Right kidney (tissue), 1 donor: ENCODE data around the gene EMC8.

ENCODE experiments used
- DNase-seq: peaks from one replicate; pipeline ENCODE4 v3.0.0-alpha.2; 2016

EMC8 gene

DNA sequence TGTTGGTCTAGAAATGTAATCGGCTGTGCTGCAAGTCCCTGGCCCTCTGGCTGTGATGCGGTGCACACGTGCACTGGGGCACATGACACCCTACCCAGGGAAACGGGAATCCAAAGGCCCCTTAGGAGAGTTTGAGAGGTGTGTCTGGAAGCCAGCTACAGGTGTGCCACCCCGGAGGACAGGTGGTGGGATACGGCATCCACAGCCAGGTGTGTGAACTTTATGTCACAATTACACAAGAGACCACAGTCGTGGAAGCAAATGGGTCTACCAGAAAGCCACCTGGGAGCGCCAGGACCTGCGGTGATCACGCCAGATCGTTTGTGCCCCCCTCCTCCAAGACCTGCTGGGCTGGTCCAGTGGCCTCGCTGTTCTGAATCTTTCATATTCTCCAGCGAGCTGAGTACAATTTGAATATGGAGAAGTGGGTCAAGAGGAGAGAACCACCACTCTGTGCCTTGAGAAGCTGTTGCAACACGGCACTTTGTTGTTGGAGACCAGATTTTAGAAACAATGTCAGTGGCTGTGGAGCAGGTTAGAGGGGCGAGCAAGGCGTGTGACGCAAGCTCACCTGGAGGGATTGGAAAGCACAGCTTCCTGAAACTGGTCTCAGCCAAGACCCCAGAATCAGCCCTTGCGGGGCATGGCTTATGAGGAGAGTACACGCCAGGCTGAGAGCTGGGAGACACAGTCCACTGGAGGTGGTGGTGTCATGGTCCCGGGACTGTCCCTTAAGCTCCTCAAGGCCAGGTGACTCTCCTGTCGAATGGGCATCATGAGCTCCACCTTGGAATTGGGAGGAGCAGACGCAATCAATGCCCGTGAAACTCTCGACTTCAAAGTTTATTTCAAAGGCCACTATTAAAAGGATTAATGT is 37.6 kb upstream of the EMC8 start:
- no peak for DNase-seq

DNA sequence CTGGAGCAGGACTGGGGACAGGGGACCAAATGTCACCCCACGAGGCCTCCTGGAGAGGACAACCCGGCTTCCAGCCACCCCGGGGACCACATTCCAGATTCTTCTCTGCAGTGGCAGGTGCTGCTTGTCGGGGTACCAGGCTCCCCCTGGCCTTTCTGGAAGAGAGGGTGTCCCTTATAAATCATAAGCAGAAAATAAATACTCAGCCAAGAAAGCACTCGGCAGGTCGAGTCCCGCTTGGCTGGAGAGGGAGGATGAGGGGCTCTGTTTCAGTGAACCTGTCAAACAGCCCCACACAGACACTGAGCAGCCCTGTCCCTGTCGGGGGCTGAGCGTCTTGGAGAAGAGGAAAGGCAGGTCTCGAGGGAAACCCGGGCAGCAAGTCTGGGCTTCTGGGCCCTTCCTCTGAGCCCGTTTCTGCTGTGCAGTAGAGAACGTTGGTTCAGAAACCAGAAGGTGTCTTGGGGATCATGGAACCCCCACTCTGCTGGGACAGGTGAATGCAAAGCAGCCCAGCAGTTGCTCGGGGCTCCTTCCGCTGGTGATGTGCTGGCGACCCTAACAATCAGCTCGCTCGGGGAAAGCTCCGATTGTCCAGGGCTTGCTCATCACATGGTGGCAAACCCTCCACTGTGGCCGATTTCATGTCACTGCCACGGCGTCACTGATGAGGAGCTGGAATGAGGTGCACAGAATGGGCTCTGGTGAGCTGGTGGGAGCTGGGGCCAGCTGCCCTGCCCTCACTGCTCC is 36.8 kb upstream of the EMC8 start:
- DNase-seq: no peak

DNA sequence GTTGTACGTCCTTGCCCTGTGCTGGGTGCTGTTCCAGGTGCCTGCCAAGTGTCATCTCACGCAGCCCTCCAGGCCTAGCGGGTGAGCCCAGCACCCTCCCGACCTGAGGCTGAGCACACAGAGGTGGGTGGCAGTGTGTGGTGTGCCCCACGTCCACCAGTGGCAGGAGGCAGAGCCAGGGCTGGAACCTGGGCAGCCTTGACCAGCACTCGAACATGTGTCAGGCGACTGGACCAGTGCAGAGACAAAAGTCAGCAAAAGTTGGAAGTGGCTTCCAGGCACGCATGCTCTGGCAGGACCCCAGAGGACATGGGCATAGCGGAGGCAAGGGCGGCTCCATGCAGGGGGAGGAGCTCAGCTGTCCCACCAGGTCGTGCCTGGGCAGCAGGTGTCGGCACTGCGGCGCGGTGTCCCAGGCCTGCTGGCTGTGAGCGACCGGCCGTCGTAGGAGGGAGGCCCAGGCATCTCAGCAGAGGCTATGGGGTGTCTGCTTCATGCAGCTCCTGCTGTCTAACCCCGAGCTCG is 35.9 kb upstream of the EMC8 start:
- no peak for DNase-seq

DNA sequence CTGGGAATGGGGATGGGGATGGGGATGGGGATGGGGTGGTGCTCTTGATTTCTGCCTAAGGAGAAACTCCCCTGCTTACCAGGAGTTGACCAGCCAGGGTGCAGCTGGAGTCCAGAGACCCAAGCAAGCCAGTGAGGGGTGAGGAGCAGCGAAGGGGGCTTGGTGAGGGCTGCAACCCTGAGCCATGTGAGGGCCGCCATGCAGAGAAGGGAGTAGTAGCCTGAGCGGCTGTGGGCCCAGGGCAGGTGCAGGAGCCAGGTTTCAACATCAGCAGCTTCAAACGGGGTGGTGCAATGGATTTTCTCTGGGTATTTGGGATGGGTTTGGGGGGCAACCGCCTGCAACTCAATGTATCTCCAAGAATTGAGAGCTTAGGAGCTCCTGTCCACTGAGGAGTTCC is 35.4 kb upstream of the EMC8 start:
- DNase-seq: no peak

DNA sequence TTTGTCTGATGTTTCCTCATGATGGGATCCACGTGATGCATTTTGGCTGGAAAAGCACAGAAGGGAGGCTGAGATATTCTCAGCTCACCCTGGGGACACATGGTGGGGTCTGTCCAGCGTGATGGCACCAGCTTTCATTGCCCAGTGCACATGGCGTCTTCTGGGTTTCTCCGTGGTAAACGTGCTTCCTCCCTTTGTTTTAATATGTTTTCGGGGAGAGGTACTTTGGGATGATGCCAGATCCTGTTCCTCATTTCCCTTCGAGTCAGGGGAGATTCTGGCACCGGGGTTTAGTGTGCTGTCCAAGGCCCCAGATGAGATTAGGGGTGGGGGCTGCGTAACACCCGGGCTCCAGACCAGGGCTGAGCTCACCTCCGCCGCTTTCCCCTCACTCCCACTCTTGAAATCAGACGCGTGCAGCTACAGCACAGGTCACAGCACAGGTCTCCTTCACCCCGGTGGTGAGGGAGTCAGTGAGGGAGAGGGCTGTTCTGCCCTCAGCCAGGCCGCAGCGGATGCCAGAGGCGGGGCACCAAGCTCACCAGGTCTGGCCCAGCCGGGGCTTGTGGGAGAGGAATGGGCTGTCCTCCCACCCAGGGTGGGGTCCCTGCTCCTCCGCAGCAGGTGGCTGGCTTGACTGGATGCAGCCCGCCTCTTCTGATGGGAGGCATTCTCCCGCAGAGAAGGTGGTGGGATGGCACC is 34.0 kb upstream of the EMC8 start:
- DNase-seq: peak; percentile 40

DNA sequence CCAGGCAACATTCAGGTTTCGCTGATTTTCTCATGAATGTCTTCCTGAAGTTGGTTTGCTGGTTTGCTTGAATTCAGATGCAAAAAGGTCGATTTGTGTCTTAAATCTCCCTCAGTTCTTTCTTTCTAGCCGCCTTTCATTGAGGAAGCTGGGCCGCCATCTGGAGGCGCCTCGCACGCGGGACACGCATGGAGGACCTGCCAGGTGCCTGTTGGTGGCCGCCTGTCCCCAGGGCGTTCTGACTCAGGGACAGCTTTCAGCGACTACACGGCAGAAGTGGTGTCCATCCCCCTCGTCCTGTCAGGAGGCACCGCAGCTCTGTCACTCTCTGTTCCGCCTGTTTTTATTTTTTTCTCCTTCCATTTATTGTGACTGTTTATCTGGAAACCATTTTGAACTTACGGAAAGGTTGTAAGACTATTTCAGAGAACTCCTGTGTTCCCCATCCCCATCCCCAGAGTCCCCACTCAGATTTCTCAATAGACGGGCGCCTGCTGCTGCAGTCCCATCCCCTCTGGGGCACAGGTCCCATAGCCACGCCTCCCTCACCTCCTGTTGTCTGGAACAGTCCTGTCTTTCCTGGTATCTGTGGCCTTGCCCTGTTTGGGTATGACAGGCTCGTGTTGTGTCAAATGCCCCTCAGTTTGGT is 33.4 kb upstream of the EMC8 start:
- no peak for DNase-seq

DNA sequence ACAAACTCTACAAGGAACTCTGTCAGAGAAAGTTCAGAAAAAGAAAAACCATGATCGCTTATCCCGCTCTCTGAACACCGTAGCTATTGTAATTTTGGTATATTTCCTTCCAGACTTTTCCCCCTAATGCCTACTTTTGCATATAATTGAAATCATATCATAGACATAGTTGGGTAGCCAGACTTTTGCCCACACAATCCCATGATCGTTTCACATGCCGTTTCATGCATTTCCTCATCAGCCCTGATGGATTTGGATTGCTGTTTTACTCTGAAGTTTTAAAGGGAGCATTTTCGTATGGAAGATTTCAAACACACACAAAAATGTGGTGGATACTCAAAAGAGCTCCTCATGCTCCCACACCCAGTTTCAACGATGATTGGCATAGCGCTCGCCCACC is 31.5 kb upstream of the EMC8 start:
- DNase-seq: no peak

DNA sequence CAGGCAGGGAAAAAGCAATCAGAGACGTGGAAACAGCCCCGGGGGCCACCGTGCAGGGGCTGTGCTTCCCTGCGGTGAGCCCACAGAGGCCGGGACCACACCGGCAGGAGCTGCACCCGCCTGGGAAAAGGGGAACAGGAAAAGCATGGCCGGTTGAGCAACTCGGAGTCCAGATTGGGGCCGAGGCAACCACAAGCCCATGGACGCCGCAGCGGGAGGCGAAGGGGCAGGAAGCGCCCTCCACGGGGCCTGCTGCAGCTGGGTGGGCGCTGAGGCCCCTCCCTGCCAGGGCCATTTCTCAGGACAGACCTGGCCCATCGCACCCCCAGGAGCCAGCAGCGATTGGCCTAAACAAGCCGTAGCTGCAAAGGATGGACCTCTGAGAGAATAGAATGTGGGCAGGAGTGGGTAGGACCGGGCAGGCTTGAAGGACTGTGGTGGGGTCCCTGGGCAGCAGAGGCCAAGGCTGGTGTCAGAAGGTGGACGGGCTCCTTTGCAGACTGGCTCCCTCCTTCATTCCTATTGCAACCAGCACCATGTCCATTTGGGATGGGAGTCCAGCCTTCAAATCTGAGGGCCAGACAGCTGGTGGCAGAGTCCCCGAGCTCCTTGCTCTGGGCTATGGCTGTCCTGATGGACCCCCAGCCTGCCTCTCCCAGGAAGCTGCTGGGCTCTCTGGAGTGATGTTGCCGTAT is 30.6 kb upstream of the EMC8 start:
- no peak for DNase-seq

DNA sequence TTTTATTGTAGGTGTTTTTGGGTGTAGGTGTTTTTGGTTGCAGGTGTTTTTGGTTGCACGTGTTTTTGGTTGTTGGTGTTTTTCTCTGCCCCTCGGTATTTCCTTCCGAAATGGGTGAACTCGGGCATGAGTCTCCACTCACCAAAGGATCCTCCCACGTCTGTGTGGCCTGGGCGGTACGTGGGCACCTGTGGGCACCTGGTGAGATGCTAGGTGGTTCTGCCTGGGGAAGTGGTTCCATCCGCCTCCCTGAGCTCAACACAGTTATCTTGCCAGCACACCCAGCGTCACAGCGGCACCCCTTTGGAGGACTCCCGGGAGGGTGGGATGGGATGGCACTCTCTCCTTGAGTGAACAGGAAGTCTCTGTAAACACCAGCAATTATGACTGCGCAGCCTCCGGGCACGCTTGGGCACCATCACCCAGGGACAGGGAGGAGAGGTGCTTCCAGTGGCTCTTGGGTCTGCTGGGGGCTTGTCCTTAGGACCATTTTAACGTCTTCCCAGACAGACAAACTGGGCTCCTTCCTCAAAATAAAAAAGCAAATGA is 29.9 kb upstream of the EMC8 start:
- DNase-seq: no peak

DNA sequence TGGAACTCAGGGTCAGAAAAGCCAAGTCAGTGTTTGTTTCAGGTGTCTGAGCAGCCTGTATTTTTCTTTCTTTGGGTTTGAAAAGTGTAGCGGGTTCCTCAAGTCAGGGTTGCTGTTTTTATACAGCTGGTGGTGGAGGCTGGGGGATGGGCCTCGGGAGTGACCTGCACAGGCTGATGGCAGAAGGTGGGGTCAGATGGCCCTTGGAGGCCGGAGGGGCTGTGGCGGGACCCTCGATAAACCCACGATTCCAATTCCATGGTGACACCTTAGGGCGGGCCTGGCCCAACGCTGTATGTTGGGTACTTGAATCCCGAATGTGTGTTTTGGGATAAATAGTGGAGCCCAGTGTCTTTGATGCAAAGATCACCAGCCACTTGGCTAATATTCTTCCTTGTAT is 28.8 kb upstream of the EMC8 start:
- DNase-seq: no peak

DNA sequence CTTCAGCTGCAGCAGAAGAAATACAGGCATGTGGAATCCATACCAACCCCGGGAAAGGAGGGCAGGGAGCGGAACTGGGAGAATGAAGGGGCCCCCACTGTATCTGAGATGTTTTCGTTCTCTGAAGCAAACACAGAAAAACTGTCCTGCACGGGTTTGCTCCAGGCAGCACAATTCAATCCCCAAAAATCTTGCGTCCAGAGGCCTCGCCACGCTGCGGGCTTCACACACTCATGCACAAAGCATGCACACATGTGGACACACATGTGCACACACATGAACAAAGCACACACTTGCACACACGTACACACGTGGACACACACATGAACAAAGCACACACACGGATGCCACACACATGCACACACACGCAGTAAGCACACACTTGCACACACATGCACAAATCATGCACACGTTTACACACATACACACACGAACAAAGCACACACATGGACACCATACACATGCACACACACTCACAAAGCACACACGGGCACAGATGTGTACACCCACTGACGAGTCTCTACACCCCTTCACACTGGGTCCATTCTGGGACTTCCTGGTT is 27.4 kb upstream of the EMC8 start:
- DNase-seq: no peak

DNA sequence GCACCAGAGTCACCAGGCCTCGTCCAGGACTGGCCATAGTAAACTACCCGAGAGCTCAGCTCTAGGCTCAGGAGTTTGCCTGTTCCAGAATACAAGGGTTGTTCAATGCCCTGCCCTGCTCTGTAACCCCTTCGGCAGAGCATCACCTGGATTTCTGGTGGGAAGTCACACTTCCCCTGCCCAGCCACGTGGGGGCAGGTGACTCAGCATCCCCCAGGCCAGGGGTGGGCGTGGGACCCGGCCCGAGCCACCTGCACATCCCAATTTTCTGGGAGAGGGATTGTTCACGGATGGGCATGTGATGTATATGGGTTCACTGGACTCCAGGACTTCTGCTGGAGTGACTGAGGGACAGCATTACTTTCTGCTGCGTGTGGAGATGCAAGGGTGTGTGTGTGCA is 26.0 kb upstream of the EMC8 start:
- no peak for DNase-seq

DNA sequence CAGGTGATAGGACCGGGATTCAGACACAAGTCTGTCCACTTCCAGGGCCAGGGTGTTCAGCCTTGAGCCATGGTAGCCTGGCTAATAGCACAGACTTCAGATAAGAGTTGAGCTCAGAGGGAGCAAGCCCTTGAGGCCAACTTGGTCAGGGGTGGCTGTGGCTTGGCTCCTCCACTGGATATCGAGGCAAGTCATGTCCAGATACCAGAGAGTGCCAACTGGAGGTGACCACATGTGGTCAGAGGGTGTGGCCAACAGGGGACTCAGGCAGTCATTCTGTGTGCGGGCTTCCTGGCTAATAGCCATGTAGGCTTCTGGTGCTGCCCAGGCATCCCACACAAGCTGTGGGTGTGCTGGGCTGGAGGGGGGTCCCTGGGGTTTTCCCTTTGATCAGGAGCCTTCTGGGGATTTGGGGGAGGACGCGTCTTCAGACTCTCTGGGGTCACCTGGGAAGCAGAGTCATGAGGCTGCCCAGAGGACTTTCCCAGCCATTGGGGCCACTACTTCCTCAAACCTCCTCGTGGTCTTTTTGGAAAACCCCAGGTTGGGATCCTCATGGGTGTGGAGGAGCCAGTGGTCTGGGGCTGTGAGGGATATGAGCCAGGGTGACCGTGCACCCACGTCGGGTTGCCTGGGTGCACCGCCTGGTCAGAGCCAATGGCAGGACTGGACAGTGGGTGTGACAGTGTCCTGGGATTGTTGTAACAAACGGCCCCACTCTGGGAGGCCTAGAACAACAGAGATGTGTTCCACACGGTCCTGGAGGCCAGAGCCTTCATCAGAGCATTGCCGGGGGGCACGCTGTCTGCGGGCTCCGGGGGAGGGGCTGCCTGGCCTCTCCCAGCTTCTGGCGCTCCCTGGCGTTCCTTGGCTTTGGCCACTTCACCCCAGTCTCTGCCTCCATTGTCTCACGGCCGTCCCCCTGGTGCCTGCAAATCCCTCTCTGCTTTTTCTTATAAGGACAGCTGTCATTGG is 25.1 kb upstream of the EMC8 start:
- DNase-seq: no peak

DNA sequence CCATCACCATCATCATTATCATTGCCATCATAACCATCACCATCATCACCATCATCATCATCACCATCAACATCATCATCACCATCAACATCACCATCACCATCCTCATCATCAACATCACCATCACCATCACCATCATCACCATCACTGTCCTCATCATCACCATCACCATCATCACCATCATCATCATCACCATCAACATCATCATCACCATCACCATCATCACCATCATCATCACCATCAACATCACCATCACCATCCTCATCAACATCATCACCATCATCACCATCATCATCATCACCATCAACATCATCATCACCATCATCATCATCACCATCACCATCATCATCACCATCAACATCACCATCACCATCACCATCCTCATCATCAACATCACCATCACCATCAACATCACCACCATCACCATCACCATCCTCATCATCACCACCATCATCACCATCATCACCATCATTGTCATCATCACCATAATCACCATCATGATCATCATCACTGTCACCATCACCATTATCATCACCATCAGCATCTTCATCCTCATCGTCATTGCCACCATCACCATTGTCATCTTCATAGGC is 24.1 kb upstream of the EMC8 start:
- DNase-seq: no peak

DNA sequence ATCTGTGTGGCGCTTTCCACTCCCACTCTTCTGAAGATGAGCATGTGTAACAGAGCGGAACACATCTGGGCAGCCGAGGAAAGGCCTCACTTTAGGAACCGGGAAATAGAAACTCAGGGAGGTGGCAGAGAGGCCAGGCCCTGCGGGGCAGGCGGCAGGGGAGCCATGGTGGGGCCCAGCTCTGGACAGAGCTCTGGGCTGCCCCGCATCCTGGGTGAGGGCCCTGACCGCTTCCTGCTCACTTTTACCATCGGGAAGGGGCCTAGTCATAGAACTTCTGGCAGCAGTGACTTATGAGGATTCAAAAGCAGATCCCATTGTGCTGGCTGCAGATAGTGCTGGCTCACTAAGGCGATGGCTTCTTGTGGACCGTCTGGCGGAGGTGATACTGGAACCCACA is 22.8 kb upstream of the EMC8 start:
- DNase-seq: no peak

DNA sequence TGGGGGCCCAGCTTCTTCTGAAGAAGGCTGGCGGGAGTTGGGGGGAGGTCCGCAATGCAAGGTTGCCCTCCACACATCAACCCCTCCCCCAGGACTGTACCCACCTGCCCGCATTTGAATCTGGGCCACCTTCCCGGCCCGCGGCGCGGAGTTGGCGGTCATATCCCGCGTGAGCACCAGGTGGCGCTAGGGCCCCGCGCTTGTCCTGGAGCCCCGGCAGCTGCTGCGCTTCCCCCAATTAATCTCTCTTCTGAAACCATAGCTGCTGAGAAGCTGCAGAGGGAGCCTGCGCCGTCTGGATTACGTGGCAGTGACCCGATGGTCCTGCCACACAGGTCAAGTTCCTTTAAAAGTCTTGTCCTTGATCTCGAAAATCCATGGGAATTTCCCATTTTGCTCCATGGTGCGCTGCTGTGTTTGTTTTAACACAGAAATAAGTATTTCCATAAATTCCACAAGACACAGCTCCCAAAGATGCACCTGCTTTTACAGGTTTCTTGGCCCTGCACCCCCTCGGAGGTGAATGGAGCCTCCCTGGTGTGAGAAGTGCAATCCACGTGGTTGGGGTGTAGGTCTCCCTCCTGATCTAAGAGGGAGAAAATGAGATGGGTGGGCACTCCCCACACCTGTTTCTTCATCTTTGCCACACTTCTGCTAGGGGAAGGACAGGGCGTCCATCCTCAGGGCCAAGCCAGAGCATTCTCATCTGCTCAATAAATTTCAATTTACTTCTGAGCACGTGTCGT is 22.2 kb upstream of the EMC8 start:
- DNase-seq: peak; percentile 71

DNA sequence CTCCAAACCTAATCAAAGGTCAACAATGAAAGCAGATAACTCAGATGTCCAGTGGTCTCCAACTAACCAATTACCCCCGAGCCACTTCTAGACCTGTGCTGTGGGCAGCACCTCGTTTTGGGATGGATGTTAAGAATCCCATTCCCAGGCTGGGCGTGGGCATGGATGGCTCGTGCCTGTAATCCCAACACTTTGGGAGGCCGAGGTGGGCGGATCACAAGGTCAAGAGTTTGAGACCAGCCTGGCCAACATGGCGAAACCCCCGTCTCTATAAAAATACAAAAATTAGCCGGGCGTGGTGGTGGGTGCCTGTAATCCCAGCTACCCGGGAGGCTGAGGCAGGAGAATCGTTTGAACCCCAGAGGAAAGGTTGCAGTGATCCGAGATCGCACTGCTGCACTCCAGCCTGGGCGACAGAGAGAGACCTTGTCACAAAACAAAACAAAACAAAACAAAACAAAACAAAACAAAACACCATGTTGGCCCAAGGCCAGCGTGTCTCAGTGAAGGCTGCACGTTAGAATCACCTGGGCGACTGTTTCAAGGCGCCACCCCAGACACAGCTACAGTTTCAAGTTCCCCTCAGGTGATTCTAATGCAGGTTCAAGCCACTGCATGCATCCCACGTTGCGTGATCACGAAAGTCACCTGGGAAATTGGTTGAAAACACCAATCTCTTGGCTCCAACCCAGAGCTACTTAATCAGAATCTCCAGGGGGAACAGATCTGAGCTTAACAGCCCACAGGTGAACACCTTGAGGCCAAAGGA is 21.4 kb upstream of the EMC8 start:
- DNase-seq: no peak

DNA sequence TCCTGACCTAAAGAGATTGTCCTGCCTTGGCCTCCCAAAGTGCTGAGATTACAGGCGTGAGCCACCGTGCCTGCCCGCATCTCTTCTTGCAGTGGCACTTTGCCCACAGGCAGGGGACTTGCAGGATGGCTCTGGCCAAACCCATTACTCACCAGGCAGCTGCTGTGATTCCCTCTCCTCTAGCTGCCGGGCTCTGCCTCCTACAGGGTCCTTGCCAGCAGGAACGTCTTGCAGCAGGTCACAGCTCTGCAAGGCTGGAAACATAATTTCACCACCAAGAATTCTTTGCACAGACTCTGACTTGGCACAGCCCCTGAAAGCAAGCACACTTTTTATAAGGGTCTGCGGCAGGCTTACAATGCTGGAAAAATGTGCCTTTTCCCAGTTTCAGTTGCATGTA is 20.4 kb upstream of the EMC8 start:
- DNase-seq: no peak
